ENCODE results near the gene RASGRF1. TPM values are rescaled to one million over a fixed set of nuclear protein-coding genes. Genes with fewer than 3 reads are reported as not detected.

Gene RASGRF1
- total RNA-seq, 6 experiments from 2014 or later, result 0.29 TPM; not detected in 5

- DNase-seq, result no peak
- intact Hi-C loops (cut with DNase I), result no loop called here
- WGBS (ENCODE audit: insufficient coverage, low coverage, low lambda C conversion rate, missing lambda C conversion rate), result no CpG with 5 or more reads among the region's 4 CpGs
- no peaks in the 10 kb centered on the region for H3K9me3 ChIP-seq
- no peaks in the 10 kb centered on the region for H3K27me3 ChIP-seq
- no peaks in the 10 kb centered on the region for H3K36me3 ChIP-seq
- H3K27ac ChIP-seq, result no peak overlapping the region
- no peak overlapping the region for H3K4me3 ChIP-seq
- ATAC-seq, result no peak
- no peak for TF ChIP-seq CTCF (IDR thresholded peaks at IDR 0.05)
- TF ChIP-seq POLR2A (IDR thresholded peaks at IDR 0.05), result no peak
- H3K4me1 ChIP-seq, result no peaks in the 10 kb centered on the region
These were observed 14.6 kb upstream of the RASGRF1 start for GRCh38 chr15:79105141-79105540.

- no peaks in the 10 kb centered on the region for H3K4me1 ChIP-seq
- 58% methylated on average over 6 of the region's 6 CpGs for WGBS (ENCODE audit: insufficient coverage, low coverage, low lambda C conversion rate, missing lambda C conversion rate)
- H3K9me3 ChIP-seq, result no peaks in the 10 kb centered on the region
- no peak overlapping the region for H3K27ac ChIP-seq
- no peak for ATAC-seq
- H3K36me3 ChIP-seq, result no peaks in the 10 kb centered on the region
- no peaks in the 10 kb centered on the region for H3K27me3 ChIP-seq
- DNase-seq, result no peak
- H3K4me3 ChIP-seq, result no peak overlapping the region
- TF ChIP-seq POLR2A (IDR thresholded peaks at IDR 0.05) (no peak), CTCF (IDR thresholded peaks at IDR 0.05) (no peak)
- intact Hi-C loops (cut with DNase I), result no loop called here
These were observed 12.0 kb upstream of the RASGRF1 start for GRCh38 chr15:79102595-79102994.

GRCh38 chr15:79101866-79102581 lies 11.4 kb upstream of the RASGRF1 start:
- DNase-seq (no peak), ATAC-seq (no peak)
- Histone ChIP-seq H3K36me3 (no peaks in the 10 kb centered on the region), H3K27me3 (no peaks in the 10 kb centered on the region), H3K4me3 (no peak overlapping the region), H3K4me1 (no peaks in the 10 kb centered on the region), H3K9me3 (no peaks in the 10 kb centered on the region), H3K27ac (no peak overlapping the region)
- TF ChIP-seq CTCF (IDR thresholded peaks at IDR 0.05) (no peak), POLR2A (IDR thresholded peaks at IDR 0.05) (no peak)
- WGBS (ENCODE audit: insufficient coverage, low coverage, low lambda C conversion rate, missing lambda C conversion rate), result 57% methylated on average over 10 of the region's 12 CpGs
- intact Hi-C loops (cut with DNase I), result no loop called here

- H3K27me3 ChIP-seq, result no peaks in the 10 kb centered on the region
- TF ChIP-seq POLR2A (IDR thresholded peaks at IDR 0.05) (no peak), CTCF (IDR thresholded peaks at IDR 0.05) (no peak)
These were observed 9.1 kb upstream of the RASGRF1 start for GRCh38 chr15:79099692-79100091.

More at GRCh38 chr15:79099692-79100091, 9.1 kb upstream of the RASGRF1 start:
- Histone ChIP-seq H3K4me3 (no peak overlapping the region), H3K9me3 (no peaks in the 10 kb centered on the region), H3K4me1 (no peaks in the 10 kb centered on the region), H3K36me3 (no peaks in the 10 kb centered on the region), H3K27ac (no peak overlapping the region)
- 49% methylated on average over 3 of the region's 4 CpGs for WGBS (ENCODE audit: insufficient coverage, low coverage, low lambda C conversion rate, missing lambda C conversion rate)
- ATAC-seq (no peak), DNase-seq (peak in 1 of 3 donors; percentile 8)
- intact Hi-C loops (cut with DNase I), result no loop called here
